Measurements from ENCODE around the gene TBC1D21.
"Not testable (repeated sequence)": the region's sequence is repeated elsewhere in the genome, so short reads cannot be mapped to it uniquely, and the experiment has no call there.

The TBC1D21 gene

GRCh38 chr15:73932381-73933191 is 59.2 kb downstream of the TBC1D21 start:
- DNase-seq = no peak

DNA sequence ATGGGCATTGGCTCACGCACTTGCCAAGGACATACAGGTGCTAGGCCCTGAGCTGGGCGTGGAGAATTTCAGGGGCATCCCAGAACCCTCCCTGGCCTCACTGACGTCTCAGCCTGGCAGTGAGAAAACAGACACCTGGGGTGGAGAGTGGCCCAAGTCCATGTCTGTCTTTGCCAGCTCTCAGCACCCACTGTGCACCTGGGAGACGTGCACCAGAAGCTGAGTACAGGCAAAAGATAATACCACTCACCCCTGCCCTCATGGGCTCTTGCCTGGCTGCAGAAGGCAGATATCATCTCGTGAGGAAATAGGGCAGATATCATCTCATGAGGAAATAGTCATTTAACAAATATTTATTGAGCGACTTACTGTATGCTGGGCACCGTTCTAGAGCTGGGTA is 60.9 kb downstream of the TBC1D21 start:
- no peak for DNase-seq

DNA sequence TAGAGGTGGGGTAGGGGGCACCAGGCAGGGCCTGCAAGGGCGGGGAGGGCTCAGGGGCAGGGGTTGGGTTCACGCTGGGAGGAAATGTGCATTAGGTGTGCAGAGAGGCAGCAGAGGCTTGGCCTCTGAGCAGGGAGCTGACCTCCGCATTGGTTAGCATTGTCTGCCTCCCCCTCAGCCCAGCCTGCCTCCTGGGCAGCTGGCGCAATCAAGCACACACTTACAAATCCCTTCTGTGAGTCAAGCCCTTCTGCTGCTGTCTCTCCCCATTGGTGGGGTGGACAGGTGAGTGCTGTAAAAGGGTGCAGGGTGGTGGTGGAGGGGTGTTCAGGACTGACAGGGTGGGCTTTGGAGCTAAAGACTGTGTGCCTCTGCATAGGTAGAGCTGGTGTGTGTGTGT is 62.2 kb downstream of the TBC1D21 start:
- DNase-seq = no peak

- DNase-seq = no peak
These were observed 62.8 kb downstream of the TBC1D21 start for GRCh38 chr15:73936181-73936580.

GRCh38 chr15:73936588-73937290 is 63.4 kb downstream of the TBC1D21 start:
- DNase-seq = no peak

DNA sequence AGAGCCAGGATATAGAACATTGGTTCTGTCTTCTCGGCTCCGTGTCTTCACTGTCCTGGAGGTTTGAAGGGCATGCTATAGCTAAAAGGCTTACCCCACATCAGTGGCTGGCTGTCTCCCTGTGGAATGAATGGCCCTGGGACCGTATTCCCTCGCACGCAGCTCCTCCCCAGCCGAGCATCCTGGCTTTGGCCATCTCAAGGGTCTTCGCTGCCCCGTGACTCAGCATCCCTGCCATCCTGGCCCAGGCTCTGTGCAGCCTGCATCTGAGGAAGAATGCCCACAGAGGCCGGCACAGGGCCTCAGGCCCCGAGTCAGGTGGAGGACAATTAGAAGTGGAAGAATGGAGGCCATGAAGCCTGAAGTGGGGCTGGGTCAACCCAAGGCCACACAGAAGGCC is 63.9 kb downstream of the TBC1D21 start:
- DNase-seq = no peak

DNA sequence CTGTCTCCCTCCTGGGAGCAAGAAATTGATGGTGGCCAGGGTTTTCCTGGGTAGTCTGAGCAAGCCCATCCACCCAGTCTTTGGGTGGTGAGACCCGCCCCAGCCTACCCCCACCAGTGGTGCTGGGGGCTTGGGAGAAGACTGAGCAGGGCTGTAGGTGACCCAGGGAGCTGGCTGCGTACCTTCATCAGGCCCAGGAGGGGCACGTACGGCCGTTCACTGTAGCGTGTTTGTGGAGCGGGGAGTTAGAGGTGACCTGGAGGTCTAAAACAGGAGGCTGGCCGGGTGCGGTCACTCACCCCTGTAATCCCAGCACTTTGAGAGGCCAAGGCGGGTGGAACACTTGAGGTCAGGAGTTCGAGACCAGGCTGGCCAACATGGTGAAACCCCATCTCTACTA is 64.4 kb downstream of the TBC1D21 start:
- no peak for DNase-seq

GRCh38 chr15:73938516-73938915 is 65.2 kb downstream of the TBC1D21 start:
- DNase-seq = not testable (repeated sequence)
